Effector memory CD8-positive, alpha-beta T cell (primary cell): ENCODE data around the gene TRIM2.
A peak's percentile ranks its signal among the peaks of the same experiment; 100 is the strongest.

Experiments
- ATAC-seq: fragments of 150-1000 bp; cut with Tn5 transposase; replicated peaks from 2 replicates; pipeline ENCODE4 v1.10.0; 2021; ENCODE audit warnings: mild to moderate bottlenecking, moderate library complexity
- DNase-seq, 3 experiments: peaks; one replicate each; pipeline ENCODE4 v3.0.0; 2021
- H3K27ac Mint-ChIP-seq, 2 donors: one replicate each; pipeline ENCODE4 v1.8.0; 2022; ENCODE audit warnings: mild to moderate bottlenecking in 2 of 2, mixed read lengths in 2 of 2, moderate library complexity in 2 of 2
- H3K27me3 Mint-ChIP-seq, 2 donors: one replicate each; pipeline ENCODE4 v1.8.0; 2022; ENCODE audit warnings: mixed read lengths in 2 of 2
- H3K36me3 Mint-ChIP-seq: one replicate; pipeline ENCODE4 v1.8.0; 2022; ENCODE audit warnings: mild to moderate bottlenecking, moderate library complexity, mixed read lengths; ENCODE audit not compliant: insufficient read depth
- H3K4me1 Mint-ChIP-seq, 2 donors: one replicate each; pipeline ENCODE4 v1.8.0; 2022; ENCODE audit warnings: low read depth in 2 of 2, mixed read lengths in 2 of 2
- H3K4me3 Mint-ChIP-seq, 2 donors: one replicate each; pipeline ENCODE4 v1.8.0; 2022; ENCODE audit warnings: mild to moderate bottlenecking in 2 of 2, mixed read lengths in 2 of 2, moderate library complexity in 2 of 2
- H3K9me3 Mint-ChIP-seq, 2 donors: one replicate each; pipeline ENCODE4 v1.8.0; 2022; ENCODE audit warnings: mixed read lengths in 2 of 2

The TRIM2 gene

DNA sequence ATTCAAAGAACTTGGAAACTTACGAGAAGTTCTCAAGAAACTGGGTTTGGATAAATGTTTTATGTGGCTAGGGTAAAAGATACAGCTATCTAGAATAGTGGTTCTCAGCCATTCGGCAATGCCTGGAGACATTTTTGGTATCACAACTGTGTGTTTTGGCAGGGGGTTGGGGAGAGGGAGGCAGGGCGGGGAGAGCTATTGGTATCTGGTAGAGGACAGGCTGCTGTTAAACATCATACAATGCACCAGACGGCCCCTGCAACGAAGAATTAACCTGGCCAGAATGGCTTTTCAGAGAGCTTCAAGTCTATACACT lies 89.5 kb downstream of the TRIM2 start:
- Mint-ChIP-seq H3K4me3 (no peak overlapping the region), H3K36me3 (peaks cover 3% of the 10 kb centered on the region), H3K27me3 (peaks cover 18 to 23% of the 10 kb centered on the region in 2 donors), H3K4me1 (no peaks in the 10 kb centered on the region), H3K27ac (no peak overlapping the region), H3K9me3 (no peaks in the 10 kb centered on the region)
- ATAC-seq, result no peak
- DNase-seq, result no peak

DNA sequence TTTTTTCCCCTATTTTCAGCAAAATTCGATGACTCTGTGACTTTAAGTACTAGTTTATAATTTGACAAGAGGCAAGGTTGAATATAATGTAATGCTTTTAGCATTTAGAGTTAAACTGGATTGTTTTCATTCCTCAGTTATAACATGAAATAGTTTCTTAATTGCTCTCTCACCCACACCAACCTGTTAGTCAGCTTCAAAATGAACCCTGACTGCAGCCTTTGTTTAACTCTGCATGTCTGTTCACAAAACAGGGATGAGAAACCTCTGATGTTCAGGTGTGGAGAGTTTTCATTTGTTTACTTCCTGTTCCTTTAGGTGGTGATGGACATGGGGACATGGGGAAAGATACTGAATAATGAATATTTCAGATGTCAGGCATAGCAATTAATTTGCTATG lies 90.4 kb downstream of the TRIM2 start:
- ATAC-seq, result no peak
- peaks cover 23 to 27% of the 10 kb centered on the region in 2 donors for H3K27me3 Mint-ChIP-seq

DNA sequence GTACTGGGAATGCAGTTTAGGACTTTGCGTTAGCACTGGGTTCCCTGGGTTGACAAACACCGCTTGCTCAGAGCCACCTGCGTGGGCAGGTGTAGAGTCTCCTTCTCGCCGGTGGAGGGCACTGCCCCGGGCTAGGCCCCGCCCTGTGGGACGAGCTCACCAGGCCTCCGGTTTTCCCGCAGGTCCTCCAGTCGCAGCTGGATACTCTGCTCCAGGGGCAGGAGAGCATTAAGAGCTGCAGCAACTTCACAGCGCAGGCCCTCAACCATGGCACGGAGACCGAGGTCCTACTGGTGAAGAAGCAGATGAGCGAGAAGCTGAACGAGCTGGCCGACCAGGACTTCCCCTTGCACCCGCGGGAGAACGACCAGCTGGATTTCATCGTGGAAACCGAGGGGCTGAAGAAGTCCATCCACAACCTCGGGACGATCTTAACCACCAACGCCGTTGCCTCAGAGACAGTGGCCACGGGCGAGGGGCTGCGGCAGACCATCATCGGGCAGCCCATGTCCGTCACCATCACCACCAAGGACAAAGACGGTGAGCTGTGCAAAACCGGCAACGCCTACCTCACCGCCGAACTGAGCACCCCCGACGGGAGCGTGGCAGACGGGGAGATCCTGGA lies 91.0 kb downstream of the TRIM2 start:
- H3K36me3 Mint-ChIP-seq, result peaks cover 3% of the 10 kb centered on the region
- H3K4me1 Mint-ChIP-seq, result no peaks in the 10 kb centered on the region
- no peak overlapping the region for H3K27ac Mint-ChIP-seq
- ATAC-seq, result no peak
- no peak for DNase-seq
- H3K9me3 Mint-ChIP-seq, result peaks cover 2 to 7% of the 10 kb centered on the region in 2 donors
- peaks cover 29% of the 10 kb centered on the region in 2 donors for H3K27me3 Mint-ChIP-seq
- H3K4me3 Mint-ChIP-seq, result no peak overlapping the region

More for the DNA sequence above, 90.4 kb downstream of the TRIM2 start:
- DNase-seq, result no peak
- H3K27ac Mint-ChIP-seq, result no peak overlapping the region
- peaks cover 3% of the 10 kb centered on the region for H3K36me3 Mint-ChIP-seq
- H3K9me3 Mint-ChIP-seq, result peaks cover 1 to 4% of the 10 kb centered on the region in 2 donors
- no peak overlapping the region for H3K4me3 Mint-ChIP-seq
- H3K4me1 Mint-ChIP-seq, result no peaks in the 10 kb centered on the region

DNA sequence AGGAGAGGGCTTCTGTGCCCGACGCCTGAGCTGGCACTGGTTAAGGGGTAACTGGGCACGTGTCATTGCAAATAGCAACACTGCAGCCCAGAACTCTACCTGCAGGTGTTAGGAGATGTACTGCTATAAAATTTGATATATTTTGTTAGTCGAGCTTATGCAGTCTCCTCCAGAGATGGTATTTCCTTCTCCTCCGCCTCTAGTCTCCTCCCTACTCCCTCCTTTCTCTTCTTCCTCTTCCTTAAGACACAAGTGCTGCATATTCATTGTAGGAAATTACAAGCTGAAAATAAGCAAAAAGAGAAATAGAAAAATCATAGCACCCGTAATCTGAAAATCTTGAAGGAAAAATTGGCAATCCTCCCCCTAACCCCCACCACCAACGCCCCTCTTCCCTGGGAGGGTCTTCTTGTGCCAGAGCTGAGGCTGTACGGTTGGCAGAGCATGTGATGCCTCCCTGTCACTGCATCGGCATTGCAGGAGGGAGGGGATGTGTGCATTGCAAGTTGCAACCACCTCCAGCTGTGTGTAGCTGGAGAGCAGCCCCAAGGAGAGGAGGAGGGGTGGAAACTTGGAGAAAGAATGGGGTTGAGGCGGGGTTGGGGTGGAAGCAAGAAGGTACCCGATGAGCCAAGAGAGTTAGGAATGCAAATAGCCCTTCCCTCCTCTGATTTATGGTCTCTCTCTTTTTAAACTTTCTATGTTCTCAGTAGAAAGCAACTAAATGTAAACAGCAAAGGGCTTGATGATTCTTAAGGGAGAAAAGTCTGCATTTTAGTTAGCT lies 92.0 kb downstream of the TRIM2 start:
- Mint-ChIP-seq H3K27me3 (peaks cover 30% of the 10 kb centered on the region in 2 donors), H3K4me3 (no peak overlapping the region), H3K4me1 (no peaks in the 10 kb centered on the region), H3K27ac (no peak overlapping the region), H3K9me3 (peaks cover 2 to 7% of the 10 kb centered on the region in 2 donors), H3K36me3 (peaks cover 3% of the 10 kb centered on the region)
- no peak for ATAC-seq
- no peak for DNase-seq

DNA sequence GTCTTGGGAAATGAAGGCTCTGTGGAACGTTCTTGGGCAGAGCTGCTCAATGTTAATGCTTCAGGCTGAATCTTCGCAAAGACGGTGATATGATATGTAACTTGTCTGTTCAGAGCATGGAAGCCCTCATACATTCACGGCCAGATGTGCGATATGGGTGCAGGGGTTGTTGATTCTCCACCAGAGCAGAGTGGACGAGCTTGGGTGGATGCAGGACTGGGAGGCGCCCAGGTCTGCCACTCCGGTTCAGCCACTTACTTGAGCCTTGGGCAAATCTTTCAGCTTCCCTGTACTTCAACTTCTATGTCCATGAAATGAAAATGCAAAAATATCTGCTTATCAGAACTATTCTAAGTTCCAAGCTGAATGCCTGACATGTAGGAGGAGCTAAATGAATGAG lies 92.9 kb downstream of the TRIM2 start:
- DNase-seq (no peak), ATAC-seq (no peak)
- no peak overlapping the region for H3K27ac Mint-ChIP-seq
- peaks cover 2 to 7% of the 10 kb centered on the region in 2 donors for H3K9me3 Mint-ChIP-seq
- H3K4me1 Mint-ChIP-seq, result no peaks in the 10 kb centered on the region
- H3K27me3 Mint-ChIP-seq, result peaks cover 38 to 39% of the 10 kb centered on the region in 2 donors
- H3K36me3 Mint-ChIP-seq, result peaks cover 3% of the 10 kb centered on the region
- no peak overlapping the region for H3K4me3 Mint-ChIP-seq

DNA sequence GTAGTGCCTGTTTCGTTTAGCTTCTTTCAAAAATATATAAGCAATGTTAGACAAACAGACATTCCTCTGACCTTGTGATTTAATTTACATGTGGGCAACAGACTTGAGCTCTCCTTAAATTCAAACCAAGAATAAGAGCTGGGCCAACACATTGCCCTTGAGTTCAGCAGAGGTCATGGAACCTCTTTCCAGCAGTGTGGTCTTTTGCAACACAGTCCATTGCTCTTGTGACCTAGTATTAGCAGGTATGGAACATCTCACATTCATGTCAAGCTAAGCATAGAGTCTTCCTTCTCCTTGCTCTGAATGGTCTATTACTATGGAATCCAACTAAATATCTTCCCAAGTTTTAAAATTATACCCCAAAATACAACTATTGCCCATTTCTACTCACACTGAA lies 106.5 kb downstream of the TRIM2 start:
- H3K4me3 Mint-ChIP-seq, result no peak overlapping the region
- H3K9me3 Mint-ChIP-seq, result no peaks in the 10 kb centered on the region
- H3K27me3 Mint-ChIP-seq, result peaks cover 9 to 15% of the 10 kb centered on the region in 2 donors
- H3K4me1 Mint-ChIP-seq, result no peaks in the 10 kb centered on the region
- no peak for DNase-seq
- no peak for ATAC-seq
- H3K27ac Mint-ChIP-seq, result no peak overlapping the region
- H3K36me3 Mint-ChIP-seq, result no peaks in the 10 kb centered on the region

DNA sequence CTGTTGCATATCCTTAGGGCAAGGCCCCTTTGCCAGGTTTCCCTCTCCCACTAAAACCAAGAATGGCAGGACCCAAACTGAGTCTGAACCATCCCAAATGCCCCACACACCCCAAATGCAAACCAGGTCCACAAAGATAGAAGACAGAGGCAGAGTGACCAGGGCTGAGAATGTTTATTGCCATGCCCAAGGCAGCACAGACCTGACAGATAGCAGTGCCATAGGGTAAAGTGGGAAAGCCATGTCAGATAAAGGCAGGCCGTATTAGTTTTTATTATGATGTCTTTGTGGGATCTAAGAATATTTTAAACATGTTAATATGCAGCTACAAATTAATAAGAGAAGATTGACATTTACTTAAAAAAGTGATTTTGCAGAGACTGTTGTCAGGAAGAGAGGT lies 110.7 kb downstream of the TRIM2 start:
- peaks cover 10 to 14% of the 10 kb centered on the region in 2 donors for H3K27me3 Mint-ChIP-seq
- DNase-seq (no peak), ATAC-seq (no peak)
- no peaks in the 10 kb centered on the region for H3K4me1 Mint-ChIP-seq
- no peaks in the 10 kb centered on the region for H3K36me3 Mint-ChIP-seq
- no peak overlapping the region for H3K4me3 Mint-ChIP-seq
- H3K27ac Mint-ChIP-seq, result no peak overlapping the region
- H3K9me3 Mint-ChIP-seq, result no peaks in the 10 kb centered on the region

DNA sequence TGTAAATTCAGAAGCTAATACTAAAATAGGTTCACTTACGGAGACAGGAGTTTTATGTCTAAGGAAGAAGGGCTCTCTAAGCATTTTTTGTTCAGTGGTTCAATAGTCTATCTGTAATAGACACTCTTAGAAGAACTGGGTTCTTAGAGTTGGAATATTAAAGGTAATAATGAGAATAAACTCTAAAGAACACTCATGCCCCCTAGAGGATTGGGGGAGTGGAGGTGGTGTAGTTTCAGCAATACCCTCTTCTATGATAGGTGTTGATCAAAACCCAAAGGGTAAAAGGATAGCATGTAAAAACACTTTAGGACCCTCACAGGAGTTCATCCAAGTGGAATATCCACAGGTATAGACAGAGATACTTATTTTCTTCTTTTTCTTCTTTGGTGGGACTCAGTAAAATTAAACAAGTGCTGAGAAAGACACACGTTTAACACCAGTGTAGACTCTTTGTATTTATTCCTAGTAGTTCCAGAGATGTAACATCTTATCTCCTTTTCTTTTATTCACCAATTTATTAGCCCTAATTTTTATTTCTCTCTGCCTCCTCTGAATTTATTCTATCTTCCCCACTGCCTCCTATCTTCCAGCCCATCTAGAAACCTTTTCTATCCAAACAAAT lies 114.6 kb downstream of the TRIM2 start:
- Mint-ChIP-seq H3K27ac (no peak overlapping the region), H3K9me3 (no peaks in the 10 kb centered on the region), H3K4me3 (no peak overlapping the region), H3K27me3 (peaks cover 20 to 34% of the 10 kb centered on the region in 2 donors), H3K36me3 (no peaks in the 10 kb centered on the region), H3K4me1 (no peaks in the 10 kb centered on the region)
- ATAC-seq (peak; percentile 46), DNase-seq (no peak)

DNA sequence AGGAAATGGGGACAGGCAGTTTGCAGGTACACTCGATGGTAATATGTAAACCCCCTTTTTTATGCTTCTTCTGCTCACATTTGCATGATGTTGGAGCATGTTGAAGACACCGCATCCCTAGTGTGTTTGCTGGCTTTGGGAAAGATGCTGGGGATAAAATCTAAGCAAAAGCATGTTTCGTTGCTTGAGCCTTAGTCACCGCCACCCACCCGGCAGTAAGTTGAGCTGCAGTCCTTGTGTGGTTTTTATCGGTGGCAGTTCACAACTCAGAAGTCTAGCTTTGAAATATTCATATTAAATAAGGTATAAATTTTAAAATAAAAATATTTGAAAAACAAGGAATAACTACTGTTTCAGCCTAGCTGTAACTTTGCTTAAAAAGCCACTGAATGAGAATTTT lies 118.5 kb downstream of the TRIM2 start:
- Mint-ChIP-seq H3K4me3 (no peak overlapping the region), H3K9me3 (no peaks in the 10 kb centered on the region), H3K27ac (no peak overlapping the region), H3K27me3 (peaks cover 41 to 53% of the 10 kb centered on the region in 2 donors), H3K36me3 (no peaks in the 10 kb centered on the region), H3K4me1 (no peaks in the 10 kb centered on the region)
- no peak for ATAC-seq
- DNase-seq, result no peak

DNA sequence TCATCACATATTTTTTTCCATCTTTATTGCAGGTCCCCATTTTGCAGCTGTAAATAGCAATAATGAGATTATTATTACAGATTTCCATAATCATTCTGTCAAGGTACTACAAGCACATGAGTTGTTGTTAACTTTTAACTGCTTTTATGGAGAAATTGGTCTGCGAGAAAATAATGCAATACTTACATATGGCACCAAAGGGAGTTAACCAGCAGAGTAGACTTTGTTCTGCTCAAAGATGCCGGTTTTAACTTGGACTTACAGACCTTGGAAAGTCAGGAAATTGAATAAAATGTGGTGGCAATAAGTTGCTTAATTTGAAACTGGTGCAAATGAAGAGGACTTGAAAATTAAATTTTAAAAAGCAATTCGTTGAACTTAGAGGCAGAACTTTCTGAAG lies 119.8 kb downstream of the TRIM2 start:
- Mint-ChIP-seq H3K36me3 (no peaks in the 10 kb centered on the region), H3K27ac (no peak overlapping the region), H3K9me3 (no peaks in the 10 kb centered on the region), H3K4me3 (no peak overlapping the region), H3K27me3 (peaks cover 41 to 54% of the 10 kb centered on the region in 2 donors), H3K4me1 (no peaks in the 10 kb centered on the region)
- ATAC-seq, result no peak
- no peak for DNase-seq

DNA sequence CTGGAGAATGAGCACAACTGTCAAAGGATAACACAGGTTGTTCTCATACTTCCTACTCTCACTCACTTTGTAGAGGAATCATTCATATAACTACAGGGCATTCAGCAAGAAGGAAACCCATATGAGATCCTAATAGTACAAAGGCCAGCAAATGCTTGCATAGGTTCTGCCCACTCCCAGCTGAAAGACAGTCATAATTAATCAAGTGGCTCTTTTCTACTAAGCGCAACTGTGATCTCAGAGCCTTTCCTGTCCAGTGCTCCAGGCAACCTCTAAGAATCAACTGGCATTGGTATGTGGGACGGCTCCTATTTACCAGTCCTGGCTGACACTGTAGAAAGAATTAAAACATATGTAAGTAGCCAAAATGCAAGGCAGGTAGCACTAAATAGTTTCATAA lies 121.3 kb downstream of the TRIM2 start:
- peaks cover 32 to 40% of the 10 kb centered on the region in 2 donors for H3K27me3 Mint-ChIP-seq
- no peak for DNase-seq
- no peaks in the 10 kb centered on the region for H3K4me1 Mint-ChIP-seq
- no peaks in the 10 kb centered on the region for H3K36me3 Mint-ChIP-seq
- H3K9me3 Mint-ChIP-seq, result no peaks in the 10 kb centered on the region
- no peak overlapping the region for H3K27ac Mint-ChIP-seq
- no peak overlapping the region for H3K4me3 Mint-ChIP-seq
- ATAC-seq, result no peak

DNA sequence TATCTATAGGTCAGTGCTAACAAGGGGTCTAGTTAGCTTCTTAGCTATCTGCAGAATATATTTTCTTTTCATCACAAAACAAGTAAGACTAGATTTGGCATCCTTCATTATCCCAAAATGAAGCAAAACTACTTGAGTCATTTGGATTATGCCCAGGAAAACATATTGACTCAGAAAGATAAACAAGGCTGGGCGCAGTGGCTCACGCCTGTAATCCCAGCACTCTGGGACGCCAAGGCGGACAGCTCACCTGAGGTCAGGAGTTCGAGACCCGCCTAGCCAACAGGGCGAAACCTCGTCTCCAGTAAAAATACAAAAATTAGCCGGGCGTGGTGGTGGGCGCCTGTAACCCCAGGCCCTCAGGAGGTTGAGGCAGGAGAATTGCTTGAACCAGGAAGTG lies 122.3 kb downstream of the TRIM2 start:
- H3K9me3 Mint-ChIP-seq, result no peaks in the 10 kb centered on the region
- H3K27me3 Mint-ChIP-seq, result peaks cover 28 to 34% of the 10 kb centered on the region in 2 donors
- no peak overlapping the region for H3K27ac Mint-ChIP-seq
- DNase-seq, result no peak
- no peaks in the 10 kb centered on the region for H3K4me1 Mint-ChIP-seq
- H3K4me3 Mint-ChIP-seq, result no peak overlapping the region
- H3K36me3 Mint-ChIP-seq, result no peaks in the 10 kb centered on the region
- ATAC-seq, result no peak

DNA sequence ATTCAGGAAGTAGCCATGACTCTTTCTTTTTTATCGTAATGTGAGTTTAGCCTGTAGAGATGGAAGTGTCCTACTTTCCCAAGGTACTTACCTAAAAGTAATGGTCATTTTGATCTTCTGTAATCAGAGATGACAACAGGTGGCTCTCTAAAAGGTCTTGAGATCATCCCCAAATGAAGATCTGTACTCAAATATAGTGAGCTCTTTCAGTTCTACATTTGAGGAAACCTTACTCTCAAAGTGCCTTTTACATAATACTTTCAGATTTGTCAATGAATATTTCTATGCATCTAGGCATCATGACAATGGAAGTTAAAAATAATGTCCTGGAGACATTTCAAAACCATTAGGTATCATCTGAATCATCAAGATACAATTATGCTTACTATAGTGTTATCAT lies 123.0 kb downstream of the TRIM2 start:
- H3K4me1 Mint-ChIP-seq, result no peaks in the 10 kb centered on the region
- no peak overlapping the region for H3K27ac Mint-ChIP-seq
- H3K4me3 Mint-ChIP-seq, result no peak overlapping the region
- no peaks in the 10 kb centered on the region for H3K36me3 Mint-ChIP-seq
- DNase-seq (no peak), ATAC-seq (no peak)
- H3K27me3 Mint-ChIP-seq, result peaks cover 28 to 34% of the 10 kb centered on the region in 2 donors
- no peaks in the 10 kb centered on the region for H3K9me3 Mint-ChIP-seq

DNA sequence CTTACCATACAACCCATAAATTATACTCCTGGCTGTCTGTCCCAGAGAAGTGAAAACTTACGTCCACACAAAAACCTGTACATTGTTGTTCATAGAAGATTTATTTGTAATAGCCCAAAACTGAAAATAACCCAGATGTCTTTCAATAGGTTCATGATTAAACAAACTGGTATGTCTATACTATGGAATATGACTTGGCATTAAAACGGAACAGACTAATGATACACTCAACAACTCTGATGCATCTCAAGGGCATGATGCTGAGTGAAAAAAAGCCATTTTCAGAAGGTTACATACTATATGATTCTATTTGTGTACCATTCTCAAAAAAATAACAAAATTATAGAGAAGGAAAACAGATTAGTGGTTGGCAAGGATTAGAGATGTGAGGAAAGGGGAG lies 128.7 kb downstream of the TRIM2 start:
- no peak for ATAC-seq
- no peaks in the 10 kb centered on the region for H3K36me3 Mint-ChIP-seq
- H3K4me1 Mint-ChIP-seq, result peaks cover 2 to 3% of the 10 kb centered on the region in 2 donors
- peaks cover 0 to 19% of the 10 kb centered on the region in 2 donors for H3K27me3 Mint-ChIP-seq
- no peak overlapping the region for H3K27ac Mint-ChIP-seq
- no peak overlapping the region for H3K4me3 Mint-ChIP-seq
- no peak for DNase-seq
- no peaks in the 10 kb centered on the region for H3K9me3 Mint-ChIP-seq
